A549 treated with CpdA at 1 μM for 4 hours (cell line): ENCODE measurements around the gene MILR1. TPM values are rescaled to one million over a fixed set of nuclear protein-coding genes. Genes with fewer than 3 reads are reported as not detected.

Source experiments
- total RNA-seq: library from RNA; stranded (reverse); fragments of 200-300 nt; extraction: Qiagen RNA extraction; gene quantifications from 5 replicates; pipeline ENCODE4 v1.2.3, GENCODE V29; 2022; ENCODE audit warnings: low read depth

MILR1 gene, protein sequence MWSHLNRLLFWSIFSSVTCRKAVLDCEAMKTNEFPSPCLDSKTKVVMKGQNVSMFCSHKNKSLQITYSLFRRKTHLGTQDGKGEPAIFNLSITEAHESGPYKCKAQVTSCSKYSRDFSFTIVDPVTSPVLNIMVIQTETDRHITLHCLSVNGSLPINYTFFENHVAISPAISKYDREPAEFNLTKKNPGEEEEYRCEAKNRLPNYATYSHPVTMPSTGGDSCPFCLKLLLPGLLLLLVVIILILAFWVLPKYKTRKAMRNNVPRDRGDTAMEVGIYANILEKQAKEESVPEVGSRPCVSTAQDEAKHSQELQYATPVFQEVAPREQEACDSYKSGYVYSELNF
- total RNA-seq = 1.6 to 3.0 TPM (median 2.1 TPM) in 5 replicates

DNA sequence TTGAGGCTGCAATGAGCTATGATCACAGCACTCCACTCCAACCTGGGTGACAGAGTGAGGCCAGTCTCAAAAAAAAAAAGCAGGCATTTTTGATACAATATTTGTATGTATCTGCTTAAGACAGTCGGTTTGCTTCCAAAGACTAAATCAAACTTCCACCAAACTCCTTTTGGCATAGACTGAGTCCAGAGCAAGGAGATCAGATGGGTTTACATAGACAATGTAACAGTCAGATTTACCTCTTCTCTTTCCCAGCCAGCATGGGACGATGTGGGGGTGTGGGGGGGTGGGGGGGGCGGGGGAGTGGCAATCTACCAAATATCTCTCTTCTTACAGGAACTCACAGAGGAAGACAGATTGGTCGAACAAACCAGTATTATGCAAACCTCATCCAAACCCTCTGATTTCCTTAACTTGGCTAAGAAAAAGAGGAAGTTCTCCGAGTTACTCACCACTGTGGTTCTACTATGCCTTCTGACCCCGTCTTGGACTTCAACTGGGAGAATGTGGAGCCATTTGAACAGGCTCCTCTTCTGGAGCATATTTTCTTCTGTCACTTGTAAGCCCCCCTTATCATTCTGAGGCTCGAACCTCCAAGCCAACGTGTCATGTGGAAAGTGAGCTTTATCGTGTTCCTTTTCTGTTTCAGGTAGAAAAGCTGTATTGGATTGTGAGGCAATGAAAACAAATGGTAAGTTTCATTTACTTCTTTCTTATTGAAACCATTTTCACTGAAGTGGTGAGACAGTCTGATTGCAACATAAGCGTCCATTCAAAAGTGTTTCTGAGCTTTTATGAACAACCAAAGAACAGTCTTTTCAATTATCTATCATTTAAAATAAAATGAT lies at the start of gene MILR1:
MILR1 (plus strand) TSS at position 451 of the 848 bp plus-strand sequence; CDS start at position 505, 54 bp downstream.

DNA sequence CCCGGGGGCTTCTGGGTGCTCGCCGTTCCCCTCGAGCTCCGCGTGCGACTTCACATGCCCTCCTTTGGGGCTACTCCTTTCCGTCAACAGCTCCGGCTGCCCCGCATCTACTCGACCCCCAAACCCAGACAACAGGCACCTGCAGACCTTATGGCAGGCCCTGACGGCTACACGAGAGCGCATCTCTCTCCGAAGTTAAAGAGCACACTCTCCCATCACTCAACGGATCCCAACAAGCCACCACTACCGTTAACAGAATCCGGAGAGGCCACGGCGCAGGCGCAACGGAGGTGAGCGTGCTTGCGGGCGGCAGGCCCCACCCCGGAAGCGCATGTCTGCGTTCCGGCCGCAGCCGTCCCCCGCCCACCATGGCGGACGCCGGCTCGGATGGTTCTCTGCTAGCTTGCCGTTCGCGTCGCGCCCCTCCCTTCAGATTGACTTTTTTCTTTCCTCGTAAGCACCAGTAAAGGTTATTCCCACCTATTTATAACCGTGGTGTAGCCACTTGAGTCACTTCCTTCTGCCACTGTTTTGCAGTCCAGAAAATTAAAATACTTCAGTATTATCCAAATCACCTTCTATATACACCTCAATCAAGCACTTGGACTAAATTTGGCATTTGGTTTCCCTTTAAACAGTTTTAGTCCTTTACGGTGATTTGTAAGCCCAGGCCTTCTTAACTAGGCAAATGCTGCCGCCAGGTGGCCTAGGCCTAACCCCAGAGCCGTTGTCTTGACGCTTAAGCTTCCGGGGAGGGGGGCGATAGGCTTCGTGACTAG lies 48.1 kb downstream of the MILR1 start, which contains the start of gene POLG2:
POLG2 (minus strand) TSS at position 269 of the 779 bp plus-strand sequence; CDS start at position 183, 86 bp downstream.

DNA sequence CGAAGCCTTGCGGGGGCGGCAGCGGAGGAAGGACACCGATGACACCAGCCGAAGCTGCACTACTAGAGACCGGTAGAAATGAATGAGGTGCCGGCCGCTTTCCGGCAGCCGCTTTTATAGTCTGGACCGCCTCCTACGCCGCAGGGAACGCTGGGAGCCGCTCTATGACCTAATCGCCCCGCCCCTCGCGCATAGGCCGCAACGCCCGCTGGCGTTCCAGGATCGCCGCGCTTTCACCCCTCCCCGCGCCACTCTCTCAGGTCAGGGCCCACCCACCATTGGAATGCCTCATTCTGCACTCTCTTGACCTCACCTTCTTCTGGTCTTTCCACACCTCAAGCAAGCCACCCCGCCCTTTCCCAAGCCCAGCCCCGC lies 57.3 kb downstream of the MILR1 start, which contains the start of gene DDX5:
DDX5 (minus strand) TSS at position 89 of the 375 bp plus-strand sequence. CDS start 170 bp downstream, outside the sequence.

DNA sequence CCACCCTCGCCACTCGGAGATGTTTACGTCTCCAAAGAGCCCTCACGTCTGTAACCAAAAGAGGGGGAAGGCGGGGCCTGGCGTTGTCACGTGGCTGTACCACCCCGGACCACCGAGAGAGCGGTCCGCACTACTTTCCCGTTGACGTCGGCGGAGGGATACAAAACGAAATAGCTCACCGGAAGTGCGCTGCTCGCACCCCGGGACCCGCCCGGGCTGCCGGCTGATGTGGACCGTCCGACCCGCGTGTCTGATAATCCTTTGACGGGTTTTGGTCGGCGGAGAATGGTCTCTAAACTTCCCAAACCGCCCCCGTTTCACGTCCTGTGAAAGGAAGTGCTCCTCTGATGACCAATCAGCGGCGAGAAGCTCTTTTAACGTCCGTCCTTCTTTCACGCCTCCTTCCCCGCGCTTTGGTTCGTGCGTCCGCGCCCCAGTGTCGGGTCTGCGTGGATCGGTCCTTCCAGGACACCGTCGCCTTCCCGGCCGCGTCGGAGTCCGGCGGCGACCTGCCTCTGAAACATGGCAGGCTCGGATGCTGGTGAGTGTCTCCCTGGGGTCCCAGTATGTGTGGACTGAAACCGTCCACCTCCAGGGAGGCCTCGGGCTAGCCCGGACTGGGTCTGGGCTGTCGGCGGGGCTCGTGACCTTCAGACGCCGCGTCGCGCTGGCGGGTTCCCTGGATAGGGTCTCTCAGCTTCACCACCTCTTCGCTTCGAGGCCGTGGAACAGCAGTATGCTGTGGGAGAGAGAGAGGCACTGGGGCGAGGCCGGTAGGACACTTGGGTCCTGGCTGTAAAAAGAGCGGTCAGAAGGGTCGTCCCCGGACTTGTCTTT lies 57.9 kb downstream of the MILR1 start, which contains the start of gene CEP95:
CEP95 (plus strand) TSS at position 402 of the 837 bp plus-strand sequence; CDS start at position 523, 121 bp downstream.

Other genes starting within 250 kb of the MILR1 start
- 9.2 to 12.5 TPM (median 10.8 TPM) in 5 replicates for gene TEX2, start 185.9 kb upstream of the MILR1 start, total RNA-seq
- gene PECAM1, start 58.3 kb upstream of the MILR1 start, total RNA-seq = 0.02 to 0.15 TPM (median 0.08 TPM) in 3 of 5 replicates, not detected in the others
- 16.8 to 19.2 TPM (median 16.8 TPM) in 5 replicates for gene POLG2, start 47.9 kb downstream of the MILR1 start, total RNA-seq
- 586 to 1,065 TPM (median 610 TPM) in 5 replicates for gene DDX5, start 57.2 kb downstream of the MILR1 start, total RNA-seq
- 29.1 to 37.8 TPM (median 33.4 TPM) in 5 replicates for gene CEP95, start 57.9 kb downstream of the MILR1 start, total RNA-seq
- 25.6 to 39.3 TPM (median 30.6 TPM) in 5 replicates for gene SMURF2, start 213.2 kb downstream of the MILR1 start, total RNA-seq